Measurements from ENCODE around the gene S100G. TPM values are rescaled to one million over a fixed set of nuclear protein-coding genes. Genes with fewer than 3 reads are reported as not detected.

Gene S100G
- total RNA-seq, 1 donor from 2014 or later, result not detected

DNA sequence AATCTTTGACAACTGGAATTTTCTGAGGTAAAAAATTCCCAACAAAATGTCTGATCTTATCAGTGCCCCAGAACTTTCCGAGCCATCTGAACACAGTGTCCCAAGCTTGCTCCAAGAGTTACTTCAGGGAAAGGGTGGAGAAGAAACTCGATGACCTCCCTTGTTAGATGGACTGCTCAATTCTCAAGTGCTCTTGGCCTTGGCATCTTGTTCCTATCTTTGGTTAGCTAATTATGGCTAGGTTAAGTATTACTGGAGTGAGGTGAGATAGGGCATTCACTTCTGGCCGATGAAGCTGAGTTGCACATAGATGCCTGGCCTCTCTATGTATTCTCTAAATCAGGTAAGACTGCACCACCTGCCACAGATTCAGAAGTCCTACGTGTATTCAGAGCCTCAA is 9.1 kb upstream of the S100G start:
- intact Hi-C loops (cut with DNase I), result no loop called here
- no peak for DNase-seq (ENCODE audit: missing footprints)
- no peak for ATAC-seq

DNA sequence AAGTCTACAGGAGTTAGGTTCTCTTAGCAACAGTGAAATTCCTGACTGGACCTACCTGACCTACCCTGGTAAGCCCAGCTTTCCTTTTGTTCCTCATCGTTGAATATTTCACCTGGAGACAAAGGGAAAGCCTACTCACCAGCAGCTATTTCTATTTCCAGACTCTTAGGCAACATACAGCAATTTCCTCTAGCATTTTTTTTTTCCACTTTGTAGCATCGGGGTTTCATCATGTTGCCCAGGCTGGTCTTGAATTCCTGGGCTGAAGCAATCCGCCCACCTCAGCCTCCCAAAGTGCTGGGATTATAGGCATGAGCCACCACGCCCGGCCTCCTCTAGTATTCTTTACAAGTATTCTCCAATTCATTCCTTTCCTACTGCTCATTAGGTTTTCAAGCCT is 6.8 kb upstream of the S100G start:
- intact Hi-C loops (cut with DNase I), result no loop called here
- no peak for ATAC-seq
- no peak for DNase-seq (ENCODE audit: missing footprints)

DNA sequence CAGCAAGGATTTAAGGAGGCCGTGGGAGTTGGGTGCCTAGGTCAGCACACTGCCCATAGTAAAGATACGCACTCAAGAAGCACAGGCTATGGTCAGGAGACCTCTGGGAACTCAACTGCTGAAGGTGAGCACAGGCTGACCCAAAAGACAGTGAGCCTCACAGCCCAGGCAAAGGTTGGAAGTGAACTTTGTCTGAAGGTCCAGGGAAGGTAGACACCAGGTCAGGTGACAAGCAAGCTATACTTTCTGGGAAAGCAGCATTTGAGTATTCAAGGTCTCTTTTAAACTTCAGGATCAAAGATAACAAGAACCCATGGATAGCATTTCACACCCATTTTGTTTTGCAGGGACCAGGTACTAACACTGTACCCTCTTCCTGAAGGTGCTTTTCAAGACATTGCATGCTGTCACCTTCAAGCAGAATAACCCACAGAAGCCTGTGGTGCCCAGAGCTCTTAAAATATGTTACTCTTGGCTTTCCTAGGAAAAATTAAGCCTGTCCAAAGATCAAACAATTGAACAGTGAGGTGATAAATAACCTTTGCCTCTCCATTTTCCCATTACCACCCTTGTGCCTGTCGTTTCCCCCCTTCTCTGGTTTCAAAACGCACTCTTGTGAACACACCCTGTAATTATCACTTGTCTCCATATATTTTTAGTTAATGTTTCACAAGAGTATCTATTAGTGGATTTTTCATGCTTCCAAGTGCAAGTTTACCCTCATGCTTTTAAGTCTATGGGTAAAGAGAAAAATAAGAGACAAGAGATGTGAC is 3.4 kb upstream of the S100G start:
- DNase-seq (ENCODE audit: missing footprints) (no peak), ATAC-seq (no peak)
- intact Hi-C loops (cut with DNase I), result no loop called here

DNA sequence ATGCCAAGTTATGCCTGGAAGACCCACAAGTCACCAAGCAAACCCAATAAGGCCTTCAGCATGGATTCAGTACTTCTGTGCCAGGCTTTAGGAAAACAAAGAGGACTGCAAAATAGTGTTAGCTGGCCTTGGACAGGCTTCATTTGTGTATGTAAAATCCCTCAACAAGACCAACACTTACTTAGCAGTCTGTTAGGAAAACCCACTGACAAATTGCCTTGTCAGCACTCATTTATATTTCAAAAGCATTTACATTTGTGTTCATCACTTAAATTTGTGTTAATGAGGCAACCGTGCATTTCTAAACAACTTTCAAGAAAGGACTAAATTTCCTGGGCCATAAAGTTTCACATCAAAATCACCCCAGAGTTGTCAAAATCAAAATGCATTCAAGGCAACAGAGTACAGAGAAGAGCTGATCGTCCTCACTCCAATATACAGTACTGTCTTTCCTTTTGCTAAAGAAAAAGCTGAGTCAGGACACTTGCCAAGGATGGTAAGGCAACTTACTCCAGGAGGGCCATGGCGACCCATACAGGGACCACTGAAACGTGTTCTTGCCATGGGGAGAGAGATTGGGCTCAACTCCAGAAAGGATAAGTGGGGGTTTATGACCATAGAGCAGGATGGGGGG is 1.6 kb downstream of the S100G start:
- no peak for ATAC-seq
- DNase-seq (ENCODE audit: missing footprints), result no peak
- intact Hi-C loops (cut with DNase I), result no loop called here

DNA sequence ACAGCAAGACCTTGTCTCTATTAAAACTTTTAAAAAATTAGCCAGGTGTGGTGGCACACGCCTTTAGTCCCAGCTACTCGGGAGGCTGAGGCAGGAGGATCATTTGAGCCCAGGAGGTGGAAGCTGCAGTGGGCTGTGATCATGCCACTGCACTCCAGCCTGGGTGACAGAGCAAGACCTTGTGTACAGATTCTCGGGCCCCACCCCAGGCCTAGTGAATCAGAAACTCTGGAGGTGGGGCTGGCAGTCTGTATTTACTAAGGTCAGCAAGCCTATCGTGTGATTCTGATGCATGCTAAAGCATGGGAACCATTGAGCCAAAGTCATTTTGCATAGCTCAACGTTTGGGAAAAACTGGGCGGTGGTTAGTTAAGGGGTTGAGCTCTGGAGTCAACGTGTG is 3.5 kb downstream of the S100G start:
- ATAC-seq (no peak), DNase-seq (ENCODE audit: missing footprints) (no peak)
- intact Hi-C loops (cut with DNase I), result no loop called here

DNA sequence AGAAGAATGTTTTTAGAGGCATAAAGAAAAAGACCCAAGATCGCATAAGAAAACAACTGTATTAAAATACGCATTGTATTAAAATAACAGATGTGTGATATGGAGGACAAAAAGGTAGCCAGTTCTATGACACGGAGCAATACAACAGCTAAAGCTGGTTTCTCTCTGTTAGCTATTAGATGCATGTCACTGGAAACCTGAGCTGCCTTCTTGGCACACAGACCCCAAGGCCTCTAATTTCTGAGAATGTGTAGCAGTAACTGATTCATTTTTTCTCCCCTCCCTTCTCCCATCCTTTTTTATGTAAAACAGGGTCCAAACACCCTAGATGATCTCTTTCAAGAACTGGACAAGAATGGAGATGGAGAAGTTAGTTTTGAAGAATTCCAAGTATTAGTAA is 4.1 kb downstream of the S100G start:
- no peak for DNase-seq (ENCODE audit: missing footprints)
- ATAC-seq, result no peak
- intact Hi-C loops (cut with DNase I), result no loop called here

DNA sequence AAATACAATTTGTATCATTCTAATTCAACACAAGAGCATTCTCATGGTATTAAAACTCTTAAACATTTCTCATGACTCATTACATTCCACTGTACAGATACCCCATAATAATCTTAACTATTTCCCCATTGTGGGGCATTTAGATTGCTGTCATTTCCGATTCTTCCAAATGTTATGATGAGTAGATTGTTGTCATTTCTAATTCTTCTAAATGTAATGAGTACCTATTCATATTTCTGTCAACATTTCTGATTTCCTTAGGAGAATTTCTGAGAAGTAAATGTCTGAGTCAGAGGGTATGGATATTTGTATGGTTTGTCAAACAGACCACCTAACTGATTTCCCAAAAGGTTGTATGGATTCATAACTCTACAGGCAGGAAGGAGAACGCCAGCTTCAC is 8.3 kb downstream of the S100G start:
- intact Hi-C loops (cut with DNase I), result no loop called here
- no peak for DNase-seq (ENCODE audit: missing footprints)
- no peak for ATAC-seq

DNA sequence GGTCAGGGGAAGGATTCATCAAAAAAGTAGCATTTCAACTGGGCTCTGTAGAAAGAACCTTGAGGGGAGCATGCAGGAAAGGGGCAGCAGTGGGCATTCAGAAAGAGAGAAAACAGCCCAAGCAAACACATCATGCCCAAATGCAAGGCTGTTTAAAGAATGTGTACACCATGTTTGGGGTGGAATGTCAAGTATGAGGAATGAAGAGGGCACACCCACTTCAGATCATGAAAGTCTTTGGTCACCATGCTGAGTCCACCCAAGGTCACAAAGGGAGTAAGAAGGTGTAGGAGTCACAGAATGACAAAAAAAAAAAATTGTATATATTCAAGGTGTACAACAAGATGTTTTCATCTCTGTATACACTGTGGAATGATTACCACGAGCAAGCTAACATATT is 9.4 kb downstream of the S100G start:
- intact Hi-C loops (cut with DNase I), result no loop called here
- DNase-seq (ENCODE audit: missing footprints) (no peak), ATAC-seq (no peak)

DNA sequence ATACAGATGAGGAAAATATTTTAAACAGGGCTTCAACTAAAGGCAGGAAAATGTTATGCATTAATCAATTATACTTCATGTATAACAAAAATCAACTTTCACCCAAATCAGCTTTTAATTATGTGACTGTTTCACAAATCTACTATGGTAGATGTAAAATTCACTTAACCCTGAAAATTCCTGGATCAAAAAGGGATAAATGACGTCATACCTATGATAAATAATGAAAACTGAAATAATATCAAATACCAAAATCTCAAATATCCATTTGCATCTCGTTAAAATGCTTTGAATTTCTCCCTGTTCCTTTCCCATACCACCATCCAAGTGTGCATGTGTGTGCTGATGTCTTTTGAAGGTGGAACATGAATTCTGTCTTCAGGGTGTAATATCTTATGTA is 11.5 kb downstream of the S100G start:
- no peak for ATAC-seq

DNA sequence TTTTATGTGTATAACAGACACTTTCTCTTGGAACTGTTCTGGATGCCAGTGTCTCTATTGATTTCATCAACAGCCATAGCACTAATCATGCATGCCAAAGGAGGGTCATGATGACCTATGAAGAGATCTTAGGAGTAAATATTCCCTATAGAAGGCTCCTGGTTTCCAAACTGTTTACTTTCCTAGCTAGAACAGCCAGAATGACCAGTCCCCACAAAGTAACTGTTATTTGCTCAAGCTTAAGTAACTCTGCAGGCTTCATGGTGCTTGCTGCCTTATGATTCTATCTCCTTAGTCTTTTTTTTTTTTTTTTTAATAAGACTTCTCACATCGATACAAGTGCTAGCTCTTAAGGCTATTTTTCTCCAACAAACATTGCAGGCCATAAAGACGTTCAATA is 12.4 kb downstream of the S100G start:
- no peak for DNase-seq (ENCODE audit: missing footprints)
- ATAC-seq, result no peak
- intact Hi-C loops (cut with DNase I), result no loop called here

More for the DNA sequence above, 11.5 kb downstream of the S100G start:
- intact Hi-C loops (cut with DNase I), result no loop called here
- DNase-seq (ENCODE audit: missing footprints), result no peak

DNA sequence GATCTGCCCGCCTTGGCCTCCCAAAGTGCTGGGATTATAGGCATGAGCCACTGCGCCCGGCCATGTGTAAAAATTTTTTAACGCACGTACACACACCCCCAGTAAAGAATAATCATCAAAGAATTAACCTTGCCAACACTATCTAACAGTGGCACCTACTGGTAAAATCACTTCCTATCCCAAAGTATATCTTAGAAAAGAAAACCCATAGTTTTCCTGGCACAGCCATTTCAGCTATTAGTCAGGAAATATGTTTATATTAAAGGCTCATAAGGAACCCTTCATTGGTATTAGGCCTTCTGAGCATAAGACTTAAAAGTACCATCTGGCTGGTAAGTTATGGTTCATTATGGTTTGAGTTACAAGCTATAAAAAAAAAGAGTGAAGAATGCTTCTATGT is 14.1 kb downstream of the S100G start:
- intact Hi-C loops (cut with DNase I), result loop anchor here (2.0 kb wide), 2 partner anchors 227 to 541 kb away; partner anchors contain the start of gene GRPR
- DNase-seq (ENCODE audit: missing footprints) (no peak), ATAC-seq (peak; percentile 37)

DNA sequence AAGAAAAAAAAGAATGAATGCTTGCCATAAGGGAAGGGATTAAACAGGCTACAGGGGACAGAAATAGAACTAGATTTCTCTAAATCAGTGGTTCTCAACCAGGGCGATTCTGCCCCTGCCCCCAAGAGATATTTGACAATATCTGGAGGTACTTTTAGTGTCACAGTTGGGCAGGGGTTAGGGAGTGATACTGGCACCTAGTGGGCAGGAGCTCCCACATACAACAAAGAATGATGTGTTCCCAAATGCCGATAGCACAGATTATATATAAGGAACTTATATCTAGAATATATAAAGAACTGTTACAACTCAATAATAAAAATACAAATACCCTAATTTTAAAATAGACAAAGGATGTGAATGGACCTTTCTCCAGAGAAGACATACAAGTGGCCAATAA is 14.7 kb downstream of the S100G start:
- DNase-seq (ENCODE audit: missing footprints) (no peak), ATAC-seq (no peak)
- intact Hi-C loops (cut with DNase I), result loop anchor here (2.0 kb wide), 2 partner anchors 228 to 542 kb away; partner anchors contain the start of gene GRPR

DNA sequence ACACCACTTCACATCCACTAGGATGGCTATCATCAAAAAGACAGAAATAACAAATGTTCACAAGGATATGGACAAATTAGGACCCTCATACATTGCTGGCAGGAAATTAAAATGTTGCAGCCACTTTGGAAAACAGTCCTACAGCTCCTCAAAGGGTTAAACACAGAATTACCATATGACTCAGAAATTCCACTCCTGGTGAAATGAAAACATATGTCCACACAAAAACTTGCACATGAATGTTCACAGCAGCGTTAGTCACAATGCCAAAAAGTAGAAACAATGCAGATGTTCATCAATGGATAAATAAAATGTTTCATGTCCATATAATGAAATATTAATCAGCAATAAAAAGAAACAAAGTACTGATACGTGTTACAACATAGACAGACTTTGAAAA is 15.1 kb downstream of the S100G start:
- ATAC-seq (no peak), DNase-seq (ENCODE audit: missing footprints) (no peak)
- intact Hi-C loops (cut with DNase I), result loop anchor here (2.0 kb wide), 2 partner anchors 228 to 542 kb away; partner anchors contain the start of gene GRPR

DNA sequence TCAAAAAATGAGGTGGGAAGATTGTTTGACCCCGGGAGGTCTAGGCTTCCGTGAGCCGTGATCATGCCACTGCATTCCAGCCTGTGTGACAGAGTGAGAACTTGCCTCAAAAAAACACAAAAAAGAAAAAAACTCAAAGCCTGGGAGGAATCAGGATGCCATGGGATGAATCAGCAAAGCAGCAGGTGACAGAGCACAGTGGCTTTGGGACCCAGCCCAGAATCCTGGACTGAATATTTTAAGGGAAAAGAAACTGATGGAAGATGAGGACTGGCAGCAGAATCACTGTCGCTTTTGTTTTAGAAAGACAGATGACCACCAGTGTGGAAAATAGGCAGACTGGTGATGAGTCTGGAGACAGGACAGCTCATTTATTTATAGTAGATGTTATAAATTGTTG is 16.6 kb downstream of the S100G start:
- DNase-seq (ENCODE audit: missing footprints) (no peak), ATAC-seq (no peak)
- intact Hi-C loops (cut with DNase I), result no loop called here

DNA sequence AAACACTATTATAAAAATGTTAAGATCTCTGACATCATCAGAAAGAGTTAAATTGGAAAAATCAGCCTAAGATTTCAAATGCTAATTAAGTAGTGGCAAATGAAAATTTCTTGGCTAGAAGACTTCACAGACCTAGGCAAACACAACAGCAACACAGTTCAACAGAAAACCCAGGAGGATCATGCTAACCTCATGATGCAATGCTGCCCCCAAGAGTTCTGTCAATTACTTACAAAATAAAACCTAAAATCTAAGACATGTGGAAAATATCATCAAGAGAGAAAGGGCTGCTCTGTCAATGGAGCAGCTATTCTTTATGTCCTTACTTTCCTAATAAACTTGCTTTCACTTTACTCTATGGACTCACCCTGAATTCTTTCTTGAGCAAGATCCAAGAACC is 21.0 kb downstream of the S100G start:
- intact Hi-C loops (cut with DNase I), result no loop called here
- no peak for ATAC-seq
- no peak for DNase-seq (ENCODE audit: missing footprints)

DNA sequence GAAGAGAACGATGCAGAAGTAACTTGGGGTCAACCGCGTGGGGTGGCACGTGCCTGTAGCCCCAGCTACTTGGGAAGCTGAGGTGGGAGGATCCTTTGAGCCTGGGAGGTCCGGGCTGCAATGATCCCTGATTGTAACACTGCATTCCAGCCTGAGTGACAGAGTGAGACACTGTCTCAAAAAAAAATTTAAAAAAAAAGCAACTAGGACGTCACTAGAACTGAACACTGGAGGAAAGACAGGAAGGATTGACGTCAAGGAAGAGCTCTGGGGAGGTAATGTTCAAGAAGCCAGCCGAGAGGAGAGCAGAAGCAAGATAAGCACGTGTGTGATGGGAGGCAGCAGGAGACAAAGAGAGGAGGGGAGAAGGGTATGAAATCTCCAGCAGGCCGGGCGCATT is 28.7 kb downstream of the S100G start:
- DNase-seq (ENCODE audit: missing footprints), result no peak
- peak; percentile 72 for ATAC-seq
- intact Hi-C loops (cut with DNase I), result no loop called here

DNA sequence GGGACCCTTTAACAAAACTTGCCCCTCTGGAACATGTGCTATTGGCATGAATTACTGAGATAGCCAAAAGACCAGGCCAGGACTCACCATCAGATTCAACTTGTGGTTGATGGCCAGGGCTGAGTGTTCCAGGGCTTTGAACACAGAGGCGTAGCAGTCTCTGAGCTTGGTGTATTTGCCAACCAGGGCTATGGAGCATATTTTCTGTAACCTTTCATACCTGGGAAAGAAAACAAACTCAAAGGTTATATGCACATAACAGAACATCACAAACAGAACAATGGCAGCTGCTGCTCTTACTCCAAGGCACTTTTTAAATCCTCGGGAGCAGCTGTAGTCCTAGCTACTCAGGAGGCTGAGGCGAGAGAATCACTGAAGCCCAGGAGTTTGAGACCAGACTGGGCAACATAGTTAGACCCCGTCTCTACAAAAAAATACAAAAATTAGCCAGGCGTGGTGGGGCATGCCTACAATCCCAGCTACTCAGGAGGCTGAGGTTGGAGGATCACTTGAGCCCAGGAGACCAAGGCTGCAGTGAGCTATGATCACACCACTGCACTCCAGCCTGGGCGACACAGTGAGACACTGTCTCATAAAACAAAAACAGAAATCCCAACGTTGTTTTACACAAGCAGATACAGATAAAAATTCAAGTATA is 33.2 kb downstream of the S100G start:
- ATAC-seq (no peak), DNase-seq (ENCODE audit: missing footprints) (no peak)
- intact Hi-C loops (cut with DNase I), result no loop called here

DNA sequence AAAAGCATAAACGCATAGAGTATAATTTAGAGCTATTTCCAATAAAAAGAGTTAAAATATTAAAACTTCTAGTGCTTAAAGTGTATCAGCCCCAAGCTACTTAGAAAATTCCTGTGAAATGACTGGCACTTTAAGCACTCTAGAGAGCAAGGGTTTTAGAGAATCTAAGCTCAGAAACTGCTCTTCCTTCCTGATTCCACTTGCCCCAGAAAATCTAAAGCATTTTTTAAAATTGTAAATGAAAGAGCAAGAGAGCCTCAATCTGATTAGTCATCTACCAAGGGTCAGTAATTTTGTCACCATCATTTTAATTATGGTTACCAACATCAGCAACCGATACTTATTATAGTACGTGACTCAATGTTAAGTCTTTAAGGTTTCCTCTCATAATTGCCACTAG is 37.6 kb downstream of the S100G start:
- DNase-seq (ENCODE audit: missing footprints) (no peak), ATAC-seq (no peak)
- intact Hi-C loops (cut with DNase I), result no loop called here

DNA sequence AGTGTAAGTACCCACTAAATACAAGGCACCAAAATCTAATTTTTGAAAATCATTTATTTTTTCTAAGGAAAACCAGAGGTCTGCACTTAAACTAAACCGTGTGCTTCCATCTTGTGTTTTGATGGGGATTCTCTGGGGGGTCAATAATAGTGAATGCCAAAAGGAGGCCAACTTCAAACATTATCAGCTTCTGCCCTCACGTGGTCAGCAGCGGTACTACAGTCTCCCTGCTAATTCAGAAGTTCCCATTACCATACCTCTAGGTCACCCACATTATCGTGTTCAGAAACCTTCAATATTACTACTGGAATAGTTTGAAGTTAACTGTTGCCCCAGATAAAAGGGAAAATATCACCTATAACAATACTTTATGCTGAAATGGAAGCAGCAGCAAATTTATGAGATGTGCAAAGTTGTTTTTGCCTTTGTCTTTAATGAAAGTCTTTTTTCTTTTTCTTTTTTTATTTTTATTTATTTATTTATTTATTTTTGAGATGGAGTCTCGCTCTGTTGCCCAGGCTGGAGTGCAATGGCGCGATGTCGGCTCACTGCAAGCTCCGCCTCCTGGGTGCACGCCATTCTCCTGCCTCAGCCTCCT is 45.2 kb downstream of the S100G start:
- ATAC-seq (no peak), DNase-seq (ENCODE audit: missing footprints) (no peak)
- intact Hi-C loops (cut with DNase I), result no loop called here

DNA sequence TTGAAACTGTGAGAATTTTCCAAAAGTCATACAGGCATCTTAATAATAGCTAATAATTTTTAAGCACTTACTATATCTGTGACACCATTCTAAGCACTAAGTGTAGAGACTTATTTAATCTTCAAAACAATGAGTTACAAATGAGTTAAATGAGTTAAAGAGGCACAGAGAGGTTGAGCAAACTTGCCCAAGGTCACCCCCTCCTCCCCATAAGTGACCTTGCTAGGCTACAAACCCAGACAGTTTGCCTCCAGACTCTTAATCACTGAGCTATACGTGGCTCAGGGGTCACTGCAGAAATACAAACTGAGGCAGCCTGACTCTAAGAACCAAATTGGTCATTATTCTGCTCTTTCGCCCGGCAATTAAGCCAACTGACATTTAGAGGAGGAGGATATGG is 47.0 kb downstream of the S100G start:
- DNase-seq (ENCODE audit: missing footprints) (no peak), ATAC-seq (no peak)
- intact Hi-C loops (cut with DNase I), result no loop called here
